Measurements from ENCODE around the gene CNPY4.

DNA sequence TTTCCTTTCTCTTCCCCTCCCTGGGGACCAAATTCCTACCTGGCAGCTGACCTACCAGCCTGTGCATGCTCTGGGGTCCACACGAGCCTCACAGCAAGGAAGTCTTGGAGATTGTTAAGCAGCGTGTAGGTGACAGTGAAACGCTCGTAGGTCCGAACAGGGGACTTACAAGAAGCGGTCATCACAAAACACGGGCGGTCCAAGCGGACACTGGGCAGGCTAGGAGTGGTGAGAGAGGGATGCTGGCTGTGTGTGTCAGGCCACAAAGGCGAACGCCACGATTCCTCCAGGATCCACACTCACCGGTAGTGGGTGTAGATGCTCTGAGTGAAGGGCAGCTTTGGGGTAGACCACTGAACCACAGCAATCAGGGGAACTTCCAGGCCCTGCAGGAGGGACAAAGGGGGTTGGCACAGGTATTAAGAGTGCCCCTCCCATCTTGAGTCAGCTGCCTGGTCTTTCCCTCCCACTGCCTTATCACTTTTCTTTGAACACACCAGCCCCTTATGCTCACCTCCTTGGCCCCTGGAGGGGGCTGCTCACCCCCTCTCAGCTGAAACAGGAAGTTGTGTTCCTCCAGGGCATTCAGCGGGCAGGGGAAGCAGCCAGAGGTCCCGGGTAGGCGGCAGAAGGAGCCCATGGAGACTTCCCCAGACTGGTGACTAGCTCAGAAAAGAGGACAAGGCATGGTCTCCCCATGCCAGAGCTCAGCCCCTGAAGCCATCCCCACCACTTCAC lies 37.1 kb downstream of the CNPY4 start:
- TF ChIP-seq, protein P1, sequence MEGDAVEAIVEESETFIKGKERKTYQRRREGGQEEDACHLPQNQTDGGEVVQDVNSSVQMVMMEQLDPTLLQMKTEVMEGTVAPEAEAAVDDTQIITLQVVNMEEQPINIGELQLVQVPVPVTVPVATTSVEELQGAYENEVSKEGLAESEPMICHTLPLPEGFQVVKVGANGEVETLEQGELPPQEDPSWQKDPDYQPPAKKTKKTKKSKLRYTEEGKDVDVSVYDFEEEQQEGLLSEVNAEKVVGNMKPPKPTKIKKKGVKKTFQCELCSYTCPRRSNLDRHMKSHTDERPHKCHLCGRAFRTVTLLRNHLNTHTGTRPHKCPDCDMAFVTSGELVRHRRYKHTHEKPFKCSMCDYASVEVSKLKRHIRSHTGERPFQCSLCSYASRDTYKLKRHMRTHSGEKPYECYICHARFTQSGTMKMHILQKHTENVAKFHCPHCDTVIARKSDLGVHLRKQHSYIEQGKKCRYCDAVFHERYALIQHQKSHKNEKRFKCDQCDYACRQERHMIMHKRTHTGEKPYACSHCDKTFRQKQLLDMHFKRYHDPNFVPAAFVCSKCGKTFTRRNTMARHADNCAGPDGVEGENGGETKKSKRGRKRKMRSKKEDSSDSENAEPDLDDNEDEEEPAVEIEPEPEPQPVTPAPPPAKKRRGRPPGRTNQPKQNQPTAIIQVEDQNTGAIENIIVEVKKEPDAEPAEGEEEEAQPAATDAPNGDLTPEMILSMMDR (IDR thresholded peaks at IDR 0.05), result no peak
- no peak for TF ChIP-seq POLR2A (IDR thresholded peaks at IDR 0.05)

All from uterus (tissue), 2 donors.